CD1c-positive myeloid dendritic cell (primary cell): ENCODE measurements around the gene PDIA5.
A peak's percentile ranks its signal among the peaks of the same experiment; 100 is the strongest.

Experiments
- DNase-seq: peaks from one replicate; pipeline ENCODE4 v3.0.0-alpha.2; 2016; ENCODE audit errors: extremely low spot score

PDIA5 gene

GRCh38 chr3:123042413-123042812 lies 24.4 kb upstream of the PDIA5 start:
- no peak for DNase-seq

- no peak for DNase-seq
These were observed 21.7 kb upstream of the PDIA5 start for GRCh38 chr3:123044981-123045763.

GRCh38 chr3:123046262-123047061 lies 20.4 kb upstream of the PDIA5 start:
- DNase-seq = no peak

GRCh38 chr3:123047062-123047319 lies 19.8 kb upstream of the PDIA5 start:
- DNase-seq = no peak

GRCh38 chr3:123048480-123049237 lies 18.2 kb upstream of the PDIA5 start:
- no peak for DNase-seq

- no peak for DNase-seq
These were observed 16.2 kb upstream of the PDIA5 start for GRCh38 chr3:123050666-123051065.

GRCh38 chr3:123053107-123053506 lies 13.7 kb upstream of the PDIA5 start:
- no peak for DNase-seq

GRCh38 chr3:123054109-123054778 lies 12.6 kb upstream of the PDIA5 start:
- DNase-seq = no peak

- DNase-seq = no peak
These were observed 11.9 kb upstream of the PDIA5 start for GRCh38 chr3:123054931-123055330.

- no peak for DNase-seq
These were observed 11.5 kb upstream of the PDIA5 start for GRCh38 chr3:123055352-123055751.

GRCh38 chr3:123058505-123058904 lies 8.3 kb upstream of the PDIA5 start:
- DNase-seq = no peak

- no peak for DNase-seq
These were observed 6.8 kb upstream of the PDIA5 start for GRCh38 chr3:123060054-123060453.

- no peak for DNase-seq
These were observed 5.0 kb upstream of the PDIA5 start for GRCh38 chr3:123061856-123062255.

- DNase-seq = no peak
These were observed 3.8 kb upstream of the PDIA5 start for GRCh38 chr3:123063034-123063433.

GRCh38 chr3:123064506-123064905 lies 2.3 kb upstream of the PDIA5 start:
- DNase-seq = no peak

GRCh38 chr3:123064914-123065313 lies 1.9 kb upstream of the PDIA5 start:
- DNase-seq = no peak

- no peak for DNase-seq
These were observed 278 bp upstream of the PDIA5 start for GRCh38 chr3:123066599-123066895.

- DNase-seq = peak; percentile 7
These were observed 1.1 kb downstream of the PDIA5 start for GRCh38 chr3:123067689-123068600.

GRCh38 chr3:123068601-123069381 lies 2.0 kb downstream of the PDIA5 start:
- DNase-seq = no peak

GRCh38 chr3:123070510-123070909 lies 3.7 kb downstream of the PDIA5 start:
- no peak for DNase-seq
